Activated CD8-positive, alpha-beta memory T cell treated with anti-CD3 and anti-CD28 coated beads for 4 hours (primary cell): ENCODE data around the gene CCDC141.
"Not testable (repeated sequence)": the region's sequence is repeated elsewhere in the genome, so short reads cannot be mapped to it uniquely, and the experiment has no call there.

Experiments
- DNase-seq, 2 donors: peaks; one replicate each; pipeline ENCODE4 v3.0.0-alpha.2; 2020; ENCODE audit warnings: low read depth in 2 of 2

The CCDC141 gene

GRCh38 chr2:179044500-179044899, 5.4 kb downstream of the CCDC141 start:
- DNase-seq: no peak

GRCh38 chr2:179037807-179038206, 12.1 kb downstream of the CCDC141 start:
- no peak for DNase-seq

GRCh38 chr2:179036353-179036905, 13.5 kb downstream of the CCDC141 start:
- DNase-seq: no peak

GRCh38 chr2:179031731-179032408, 18.1 kb downstream of the CCDC141 start:
- no peak for DNase-seq

GRCh38 chr2:179024445-179024844, 25.5 kb downstream of the CCDC141 start:
- DNase-seq: no peak

- DNase-seq: no peak
These were observed 27.3 kb downstream of the CCDC141 start for GRCh38 chr2:179022685-179023084.

GRCh38 chr2:179021258-179021657, 28.7 kb downstream of the CCDC141 start:
- DNase-seq: no peak

- no peak for DNase-seq
These were observed 29.7 kb downstream of the CCDC141 start for GRCh38 chr2:179020156-179020750.

- no peak for DNase-seq
These were observed 30.7 kb downstream of the CCDC141 start for GRCh38 chr2:179019260-179019659.

GRCh38 chr2:179017773-179018357, 32.1 kb downstream of the CCDC141 start:
- DNase-seq: no peak

- DNase-seq: not testable (repeated sequence)
These were observed 35.7 kb downstream of the CCDC141 start for GRCh38 chr2:179014189-179014588.

GRCh38 chr2:179005976-179006375, 44.0 kb downstream of the CCDC141 start:
- DNase-seq: no peak

- DNase-seq: no peak
These were observed 50.5 kb downstream of the CCDC141 start for GRCh38 chr2:178999476-178999875.

- no peak for DNase-seq
These were observed 51.4 kb downstream of the CCDC141 start for GRCh38 chr2:178998539-178998938.

GRCh38 chr2:178997477-178997876, 52.5 kb downstream of the CCDC141 start:
- no peak for DNase-seq

GRCh38 chr2:178997067-178997466, 52.9 kb downstream of the CCDC141 start:
- DNase-seq: no peak

- no peak for DNase-seq
These were observed 55.7 kb downstream of the CCDC141 start for GRCh38 chr2:178994264-178994663.

- DNase-seq: no peak
These were observed 56.1 kb downstream of the CCDC141 start for GRCh38 chr2:178993788-178994187.

- DNase-seq: not testable (repeated sequence)
These were observed 57.2 kb downstream of the CCDC141 start for GRCh38 chr2:178992719-178993118.

- no peak for DNase-seq
These were observed 59.2 kb downstream of the CCDC141 start for GRCh38 chr2:178990533-178991241.

- not testable (repeated sequence) for DNase-seq
These were observed 60.5 kb downstream of the CCDC141 start for GRCh38 chr2:178989424-178989823.

GRCh38 chr2:178982652-178983051, 67.3 kb downstream of the CCDC141 start:
- DNase-seq: not testable (repeated sequence)
